Body of pancreas (tissue), 4 donors: ENCODE data around the gene C1orf167.

Experiments used
- POLR2A ChIP-seq, 3 donors: fragments of 450-650 bp; IDR thresholded peaks; one replicate each; pipeline ENCODE4 v1.6.1; 2016; ENCODE audit warnings: antibody characterized with exemption in 3 of 3, mild to moderate bottlenecking in 2 of 3
- TF ChIP-seq, protein P1 (sequence below), 7 experiments: fragments of 450-650 bp in 4 of 7; fragments of 200-600 bp in 3 of 7; sonication (generic) in 3 of 7; IDR thresholded peaks; one replicate each; pipeline ENCODE4 v1.5.1; 2016 to 2019; ENCODE audit warnings: antibody characterized with exemption in 7 of 7

DNA sequence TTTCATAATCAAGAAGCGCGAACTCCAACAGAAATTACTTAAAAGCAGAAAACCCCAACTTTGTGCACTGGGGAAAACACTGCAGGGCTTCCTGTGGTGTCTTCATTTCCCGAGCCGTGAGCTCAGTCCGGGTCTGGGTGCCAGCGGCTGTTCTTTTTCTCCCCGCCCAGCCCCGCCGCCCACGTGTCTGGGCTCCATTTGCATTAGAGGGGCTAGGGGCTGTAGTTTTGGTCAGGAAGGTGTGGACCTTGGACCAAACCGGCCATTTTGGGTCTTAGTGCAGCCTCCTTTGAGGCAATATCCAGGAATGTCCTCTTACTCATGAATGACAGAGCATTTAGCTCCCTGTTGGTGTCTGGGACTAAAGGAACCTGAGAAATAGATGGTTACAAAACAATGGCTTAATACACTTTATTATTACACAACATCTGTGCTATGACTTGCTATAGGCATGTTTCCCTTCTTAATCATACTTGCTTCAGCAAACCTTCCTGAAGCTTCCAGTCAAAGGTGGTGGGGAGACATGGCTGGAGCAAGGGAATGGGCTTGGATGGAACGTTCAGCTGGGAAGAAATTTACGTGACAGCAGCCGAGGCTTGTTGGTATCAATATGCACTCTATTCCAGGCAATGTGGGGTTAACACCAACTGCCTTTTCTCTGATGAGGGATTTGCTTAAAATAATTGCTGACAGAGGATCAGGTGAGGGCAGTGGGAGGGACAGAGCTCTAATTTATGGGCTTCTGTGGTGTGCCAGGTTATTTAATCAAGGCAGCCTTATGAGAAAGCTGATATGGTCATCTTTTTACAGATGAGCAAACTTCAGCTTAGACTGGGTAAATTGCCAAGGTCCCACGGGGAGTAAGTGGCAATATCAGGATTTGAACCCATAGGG, 25.0 kb upstream of the C1orf167 start:
- TF ChIP-seq, protein P1, sequence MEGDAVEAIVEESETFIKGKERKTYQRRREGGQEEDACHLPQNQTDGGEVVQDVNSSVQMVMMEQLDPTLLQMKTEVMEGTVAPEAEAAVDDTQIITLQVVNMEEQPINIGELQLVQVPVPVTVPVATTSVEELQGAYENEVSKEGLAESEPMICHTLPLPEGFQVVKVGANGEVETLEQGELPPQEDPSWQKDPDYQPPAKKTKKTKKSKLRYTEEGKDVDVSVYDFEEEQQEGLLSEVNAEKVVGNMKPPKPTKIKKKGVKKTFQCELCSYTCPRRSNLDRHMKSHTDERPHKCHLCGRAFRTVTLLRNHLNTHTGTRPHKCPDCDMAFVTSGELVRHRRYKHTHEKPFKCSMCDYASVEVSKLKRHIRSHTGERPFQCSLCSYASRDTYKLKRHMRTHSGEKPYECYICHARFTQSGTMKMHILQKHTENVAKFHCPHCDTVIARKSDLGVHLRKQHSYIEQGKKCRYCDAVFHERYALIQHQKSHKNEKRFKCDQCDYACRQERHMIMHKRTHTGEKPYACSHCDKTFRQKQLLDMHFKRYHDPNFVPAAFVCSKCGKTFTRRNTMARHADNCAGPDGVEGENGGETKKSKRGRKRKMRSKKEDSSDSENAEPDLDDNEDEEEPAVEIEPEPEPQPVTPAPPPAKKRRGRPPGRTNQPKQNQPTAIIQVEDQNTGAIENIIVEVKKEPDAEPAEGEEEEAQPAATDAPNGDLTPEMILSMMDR (IDR thresholded peaks at IDR 0.05): no peak
- TF ChIP-seq POLR2A (IDR thresholded peaks at IDR 0.05): peak in 2 of 3 donors; percentile 22 to 45
